Endothelial cell (in vitro differentiated cells): ENCODE measurements around the gene XRCC2. TPM values are rescaled to one million over a fixed set of nuclear protein-coding genes. Genes with fewer than 3 reads are reported as not detected.

Source experiments
- DNase-seq: peaks from one replicate; pipeline ENCODE4 v3.0.0; 2021; ENCODE audit warnings: low spot score
- H3K27ac Mint-ChIP-seq: one replicate; pipeline ENCODE4 v1.8.0; 2021; ENCODE audit warnings: mixed read lengths, inconsistent platforms; ENCODE audit not compliant: unreplicated experiment
- H3K27me3 Mint-ChIP-seq: one replicate; pipeline ENCODE4 v1.8.0; 2021; ENCODE audit warnings: mild to moderate bottlenecking, moderate library complexity, mixed read lengths, inconsistent platforms; ENCODE audit not compliant: unreplicated experiment
- H3K36me3 Mint-ChIP-seq: one replicate; pipeline ENCODE4 v1.8.0; 2021; ENCODE audit warnings: mild to moderate bottlenecking, low read depth, mixed read lengths, inconsistent platforms; ENCODE audit not compliant: unreplicated experiment
- H3K4me1 Mint-ChIP-seq: one replicate; pipeline ENCODE4 v1.8.0; 2021; ENCODE audit warnings: mild to moderate bottlenecking, mixed read lengths, inconsistent platforms; ENCODE audit not compliant: unreplicated experiment
- H3K4me3 Mint-ChIP-seq: one replicate; pipeline ENCODE4 v1.8.0; 2021; ENCODE audit warnings: mild to moderate bottlenecking, mixed read lengths, inconsistent platforms; ENCODE audit not compliant: unreplicated experiment
- H3K9me3 Mint-ChIP-seq: one replicate; pipeline ENCODE4 v1.8.0; 2021; ENCODE audit warnings: mixed read lengths, inconsistent platforms; ENCODE audit not compliant: unreplicated experiment
- CTCF ChIP-seq: fragments of 200-600 bp; sonication (generic); IDR thresholded peaks from one replicate; pipeline ENCODE4 v1.5.0; 2021; ENCODE audit warnings: antibody characterized with exemption; ENCODE audit not compliant: unreplicated experiment
- total RNA-seq: library from RNA; stranded (reverse); fragmentation: NEBNext Ultra II Directional; extraction: Animal tissue kit (Norgen Biotek cat#: 25700); gene quantifications from one replicate; pipeline ENCODE4 v1.2.1, GENCODE V29; 2021; ENCODE audit not compliant: unreplicated experiment

XRCC2 gene
- total RNA-seq, 1 donor from 2014 or later = 2.9 TPM

GRCh38 chr7:152607007-152607406, 68.9 kb downstream of the XRCC2 start:
- H3K4me3 Mint-ChIP-seq = no peak overlapping the region

GRCh38 chr7:152602962-152603361, 73.0 kb downstream of the XRCC2 start:
- Mint-ChIP-seq H3K4me1 (no peaks in the 10 kb centered on the region), H3K4me3 (no peak overlapping the region)

More at GRCh38 chr7:152607007-152607406, 68.9 kb downstream of the XRCC2 start:
- TF ChIP-seq CTCF = no peak
- no peaks in the 10 kb centered on the region for H3K27me3 Mint-ChIP-seq
- no peaks in the 10 kb centered on the region for H3K4me1 Mint-ChIP-seq
- DNase-seq = no peak
- H3K27ac Mint-ChIP-seq = no peak overlapping the region
- no peaks in the 10 kb centered on the region for H3K9me3 Mint-ChIP-seq
- H3K36me3 Mint-ChIP-seq = no peaks in the 10 kb centered on the region

GRCh38 chr7:152601305-152601798, 74.6 kb downstream of the XRCC2 start:
- no peaks in the 10 kb centered on the region for H3K36me3 Mint-ChIP-seq
- TF ChIP-seq CTCF = no peak
- DNase-seq = no peak
- no peaks in the 10 kb centered on the region for H3K4me1 Mint-ChIP-seq
- H3K27ac Mint-ChIP-seq = no peak overlapping the region
- no peak overlapping the region for H3K4me3 Mint-ChIP-seq
- H3K27me3 Mint-ChIP-seq = peaks cover 2% of the 10 kb centered on the region
- H3K9me3 Mint-ChIP-seq = no peaks in the 10 kb centered on the region

More at GRCh38 chr7:152602962-152603361, 73.0 kb downstream of the XRCC2 start:
- Mint-ChIP-seq H3K36me3 (no peaks in the 10 kb centered on the region), H3K9me3 (no peaks in the 10 kb centered on the region), H3K27me3 (no peaks in the 10 kb centered on the region), H3K27ac (no peak overlapping the region)
- no peak for DNase-seq
- TF ChIP-seq CTCF = no peak

GRCh38 chr7:152600266-152600665, 75.7 kb downstream of the XRCC2 start:
- no peak for DNase-seq
- TF ChIP-seq CTCF = no peak
- no peak overlapping the region for H3K27ac Mint-ChIP-seq
- peaks cover 2% of the 10 kb centered on the region for H3K27me3 Mint-ChIP-seq
- no peaks in the 10 kb centered on the region for H3K36me3 Mint-ChIP-seq
- H3K4me3 Mint-ChIP-seq = no peak overlapping the region
- no peaks in the 10 kb centered on the region for H3K9me3 Mint-ChIP-seq
- no peaks in the 10 kb centered on the region for H3K4me1 Mint-ChIP-seq

- Mint-ChIP-seq H3K36me3 (no peaks in the 10 kb centered on the region), H3K4me3 (no peak overlapping the region), H3K4me1 (no peaks in the 10 kb centered on the region), H3K27me3 (peaks cover 2% of the 10 kb centered on the region), H3K9me3 (no peaks in the 10 kb centered on the region), H3K27ac (no peak overlapping the region)
- DNase-seq = no peak
- no peak for TF ChIP-seq CTCF
Measured at GRCh38 chr7:152597507-152597906, 78.4 kb downstream of the XRCC2 start.
